NCI-H82 treated with DMSO at 0.1 percent for 48 hours (cell line): ENCODE measurements around the gene EZR.

Experiments used
- DNase-seq: peaks from one replicate; lab custom pipeline; 2025; ENCODE audit not compliant: unreplicated experiment; lab: John Stamatoyannopoulos, UW

EZR gene

DNA sequence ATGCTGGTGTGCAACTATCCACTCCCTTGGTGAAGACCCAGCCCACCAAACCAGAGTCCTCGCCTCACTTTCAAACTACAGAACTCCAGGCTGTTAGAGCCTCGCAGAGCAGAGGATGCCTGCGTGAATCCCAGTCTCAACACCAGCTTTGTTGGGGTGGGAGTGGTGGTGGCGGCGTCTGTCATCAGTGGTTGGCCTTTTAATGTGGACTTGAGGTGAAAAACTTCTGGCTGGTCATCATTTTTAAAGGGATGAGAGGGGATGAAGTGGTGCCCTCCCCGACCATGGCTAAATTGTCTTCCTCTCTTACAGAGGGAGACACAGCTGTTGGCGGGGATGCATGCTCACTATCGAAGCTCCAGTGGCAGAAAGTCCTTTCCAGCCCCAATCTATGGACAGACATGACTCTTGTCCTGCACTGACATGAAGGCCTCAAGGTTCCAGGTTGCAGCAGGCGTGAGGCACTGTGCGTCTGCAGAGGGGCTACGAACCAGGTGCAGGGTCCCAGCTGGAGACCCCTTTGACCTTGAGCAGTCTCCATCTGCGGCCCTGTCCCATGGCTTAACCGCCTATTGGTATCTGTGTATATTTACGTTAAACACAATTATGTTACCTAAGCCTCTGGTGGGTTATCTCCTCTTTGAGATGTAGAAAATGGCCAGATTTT, 54.9 kb downstream of the EZR start:
- no peak for DNase-seq

DNA sequence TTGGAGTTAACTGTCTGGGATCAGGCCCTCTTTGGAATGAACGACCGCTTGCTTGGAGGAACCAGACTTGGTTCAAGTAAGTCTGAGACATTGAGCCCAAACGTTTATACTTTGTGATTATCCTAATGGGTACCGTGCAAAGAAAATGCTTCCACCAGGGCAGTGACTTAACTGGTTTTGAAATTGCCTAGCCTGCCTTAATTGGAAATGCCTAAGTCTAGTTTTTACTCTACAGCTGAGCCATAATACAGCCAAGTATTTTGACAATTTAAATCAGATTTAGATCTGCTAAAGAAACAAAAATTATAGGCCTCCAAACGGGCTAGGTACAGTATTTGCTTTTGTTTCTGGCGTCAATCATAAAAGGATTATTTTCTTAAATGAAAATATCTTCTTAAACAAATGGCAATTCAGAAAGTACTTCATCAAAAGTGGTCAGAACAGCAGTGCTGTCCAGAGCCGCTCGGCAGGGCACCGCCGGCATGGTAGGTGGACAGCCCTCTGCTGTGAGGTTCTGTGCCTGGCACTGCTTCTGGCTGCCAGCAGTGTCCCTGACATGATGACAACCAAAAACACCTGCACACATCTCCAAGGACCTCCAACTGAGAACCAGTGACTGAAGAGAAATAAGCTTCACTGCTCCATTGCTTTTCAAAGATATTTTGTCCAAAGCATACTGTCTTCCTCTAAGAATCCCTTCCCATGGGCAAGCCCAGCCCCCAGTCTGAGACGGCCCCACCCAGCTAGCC, 55.6 kb downstream of the EZR start:
- DNase-seq, result no peak

DNA sequence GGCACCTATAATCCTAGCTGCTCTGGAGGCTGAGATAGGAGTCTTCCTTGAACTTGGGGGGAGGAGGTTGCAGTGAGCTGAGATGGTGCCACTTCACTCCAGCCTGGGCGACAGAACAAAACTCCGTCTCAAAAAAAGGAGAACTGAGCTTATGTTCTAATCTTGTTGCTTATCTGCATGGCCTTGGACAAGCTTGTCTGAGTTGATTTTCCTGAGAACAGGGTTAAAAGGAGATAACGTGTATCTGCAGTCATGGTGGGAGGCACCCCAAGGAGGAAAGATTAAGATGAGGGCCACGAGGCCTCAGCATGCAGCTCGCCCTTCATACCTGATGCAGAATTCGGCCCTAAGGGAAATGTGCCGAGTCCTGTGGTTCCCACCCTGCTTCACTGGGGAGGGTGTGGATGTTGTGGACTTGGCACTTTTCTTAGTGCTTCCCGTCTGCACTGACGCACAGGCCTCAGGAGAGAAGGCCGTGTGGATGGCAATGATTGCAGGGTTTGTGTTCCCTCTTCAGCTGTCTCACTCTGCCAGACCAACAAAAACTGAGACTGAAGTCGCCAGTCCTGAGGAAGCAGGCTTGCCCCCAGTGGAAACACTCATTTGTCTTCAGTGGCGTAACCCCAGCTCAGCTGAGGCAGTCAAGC, 56.3 kb downstream of the EZR start:
- DNase-seq, result no peak

DNA sequence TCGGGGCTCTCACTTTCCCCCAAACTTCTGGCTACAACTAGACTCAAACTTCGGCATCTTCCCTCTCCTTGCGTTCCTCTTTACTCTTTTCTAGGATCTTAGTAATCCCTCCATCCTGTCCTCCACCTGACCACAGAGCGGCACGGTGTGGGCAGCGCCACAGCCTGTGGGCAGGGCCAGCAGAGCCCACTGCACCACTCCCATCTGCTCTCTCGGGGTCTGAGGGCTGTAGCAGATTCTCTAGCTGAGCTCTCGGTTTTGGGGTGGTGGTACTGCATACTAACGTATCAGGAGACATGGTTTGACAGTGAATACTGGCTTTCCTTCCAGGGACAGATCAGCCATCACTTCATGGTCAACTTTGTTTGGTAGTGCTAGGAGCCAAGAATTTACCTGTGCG, 57.4 kb downstream of the EZR start:
- DNase-seq, result no peak

DNA sequence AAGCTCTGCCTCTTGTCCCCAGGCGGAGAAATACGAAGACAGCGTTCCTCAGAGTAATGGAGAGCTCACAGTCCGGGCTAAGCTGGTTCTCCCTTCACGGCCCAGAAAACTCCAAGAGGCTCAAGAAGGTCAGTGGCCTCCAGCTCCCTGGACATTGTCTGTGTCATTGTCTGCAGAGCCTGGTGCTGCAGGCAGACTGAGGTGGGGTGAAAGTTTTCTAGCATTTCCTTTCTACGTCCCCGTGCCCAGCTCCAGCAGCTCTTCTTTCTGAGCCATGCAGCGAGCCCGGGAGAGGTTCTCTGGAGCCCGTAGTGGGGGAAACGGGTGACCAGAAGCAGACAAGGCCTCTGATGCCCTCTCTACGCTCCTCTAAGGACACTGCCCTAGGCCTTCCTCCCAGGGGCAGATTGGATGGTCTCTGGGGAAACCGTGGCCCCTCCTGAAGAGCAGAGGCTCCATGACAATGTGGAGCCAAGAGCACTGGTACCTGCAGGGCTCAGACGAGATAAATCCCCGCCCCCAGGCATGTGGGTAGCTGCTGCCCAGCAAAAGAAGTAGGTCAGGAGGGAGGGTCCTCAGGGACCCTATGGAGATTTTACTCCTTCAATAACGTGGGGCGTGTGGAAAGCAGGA, 58.4 kb downstream of the EZR start:
- no peak for DNase-seq

DNA sequence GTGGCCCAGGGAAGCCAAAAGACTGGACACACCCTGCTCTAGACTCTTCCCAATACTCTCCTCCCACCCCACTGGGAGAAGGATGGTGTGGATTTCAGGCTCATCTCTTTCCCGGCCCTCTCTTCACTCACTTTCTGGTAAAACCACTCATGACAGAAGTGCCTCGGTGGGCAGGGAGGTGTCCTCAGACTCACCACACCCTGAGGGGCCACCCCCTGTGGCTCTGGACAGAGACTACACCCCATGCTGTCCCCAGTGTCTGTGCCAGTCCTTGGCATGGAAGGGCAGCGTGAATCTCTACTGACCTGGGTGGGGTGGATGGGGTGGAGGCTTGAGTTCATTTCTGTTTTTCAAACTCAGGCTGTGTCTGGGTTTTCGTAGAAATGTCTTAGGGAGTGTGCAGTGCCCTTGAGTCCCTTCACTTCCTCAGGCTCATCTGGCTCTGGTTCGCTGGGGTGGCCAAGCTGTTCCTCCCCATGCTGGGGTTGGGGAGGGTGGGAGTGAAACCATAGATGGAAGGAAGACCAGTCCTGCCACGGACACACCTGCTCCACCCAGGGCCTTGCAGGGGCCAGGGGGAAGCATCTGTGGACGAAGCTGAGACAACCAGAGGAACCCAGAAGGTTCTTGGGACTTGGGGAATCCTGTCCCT, 59.1 kb downstream of the EZR start:
- DNase-seq, result no peak

DNA sequence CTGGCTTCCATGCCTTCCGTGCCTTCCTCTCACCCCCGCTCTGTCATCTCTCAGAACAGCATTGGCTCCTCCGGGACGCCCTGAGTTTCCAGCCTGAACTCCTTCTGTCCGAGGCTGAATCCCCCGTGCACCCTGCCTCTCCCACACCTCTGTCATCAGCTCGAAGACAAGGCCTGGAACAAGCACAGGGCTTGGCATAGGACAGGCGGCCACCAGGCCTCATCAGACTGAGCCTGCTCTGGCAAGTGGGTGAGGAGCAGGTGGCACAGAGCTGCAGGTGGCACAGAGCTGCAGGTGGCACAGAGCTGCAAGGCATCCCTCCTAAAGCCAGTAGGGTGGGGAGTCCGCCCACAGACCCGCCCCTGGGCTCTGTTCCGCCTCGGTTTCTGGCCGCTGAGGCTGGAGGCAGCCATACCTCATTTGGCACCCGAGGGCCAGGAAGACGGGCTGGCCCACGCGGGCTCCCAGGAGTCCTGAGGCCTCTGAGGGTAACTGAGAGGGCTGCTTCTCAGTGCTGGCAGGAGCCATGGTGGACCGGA, 60.2 kb downstream of the EZR start:
- DNase-seq, result no peak

DNA sequence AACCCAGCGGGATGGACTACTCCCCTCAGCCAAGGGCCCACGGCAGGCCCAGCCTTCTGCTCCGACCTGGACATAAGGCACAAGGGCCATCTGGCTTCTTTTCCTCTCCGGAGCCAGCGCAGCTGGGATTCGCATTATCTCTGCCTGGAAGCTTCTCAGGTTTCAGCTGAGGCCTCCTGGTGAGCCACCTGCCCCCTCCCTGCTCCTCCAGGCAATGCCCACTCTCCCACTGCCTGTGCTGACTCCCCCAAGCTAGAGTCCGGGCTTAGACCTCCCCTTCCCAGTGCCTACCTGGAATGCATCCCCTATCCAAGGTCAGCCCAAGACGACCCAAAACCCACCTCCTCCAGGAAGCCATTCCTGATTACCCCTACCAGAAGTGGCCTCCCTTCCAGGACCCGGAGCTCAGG, 60.7 kb downstream of the EZR start:
- peak; percentile 95 for DNase-seq

DNA sequence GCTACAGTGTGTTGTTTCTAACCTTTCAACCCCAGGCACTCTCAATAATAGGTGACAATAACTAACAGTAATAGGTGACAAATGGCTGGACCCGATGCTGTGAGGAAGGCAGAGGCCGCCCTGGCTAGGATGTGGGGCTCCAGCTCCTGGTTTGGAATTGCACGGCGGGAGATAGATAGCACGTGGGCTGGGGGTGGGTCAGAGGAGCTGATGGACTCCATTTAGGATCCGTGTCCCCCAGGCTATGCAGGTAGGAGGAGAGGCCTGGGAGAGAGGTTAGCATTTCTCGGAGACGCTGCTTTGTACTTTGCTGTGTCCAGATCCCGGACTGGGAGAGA, 61.4 kb downstream of the EZR start:
- no peak for DNase-seq

DNA sequence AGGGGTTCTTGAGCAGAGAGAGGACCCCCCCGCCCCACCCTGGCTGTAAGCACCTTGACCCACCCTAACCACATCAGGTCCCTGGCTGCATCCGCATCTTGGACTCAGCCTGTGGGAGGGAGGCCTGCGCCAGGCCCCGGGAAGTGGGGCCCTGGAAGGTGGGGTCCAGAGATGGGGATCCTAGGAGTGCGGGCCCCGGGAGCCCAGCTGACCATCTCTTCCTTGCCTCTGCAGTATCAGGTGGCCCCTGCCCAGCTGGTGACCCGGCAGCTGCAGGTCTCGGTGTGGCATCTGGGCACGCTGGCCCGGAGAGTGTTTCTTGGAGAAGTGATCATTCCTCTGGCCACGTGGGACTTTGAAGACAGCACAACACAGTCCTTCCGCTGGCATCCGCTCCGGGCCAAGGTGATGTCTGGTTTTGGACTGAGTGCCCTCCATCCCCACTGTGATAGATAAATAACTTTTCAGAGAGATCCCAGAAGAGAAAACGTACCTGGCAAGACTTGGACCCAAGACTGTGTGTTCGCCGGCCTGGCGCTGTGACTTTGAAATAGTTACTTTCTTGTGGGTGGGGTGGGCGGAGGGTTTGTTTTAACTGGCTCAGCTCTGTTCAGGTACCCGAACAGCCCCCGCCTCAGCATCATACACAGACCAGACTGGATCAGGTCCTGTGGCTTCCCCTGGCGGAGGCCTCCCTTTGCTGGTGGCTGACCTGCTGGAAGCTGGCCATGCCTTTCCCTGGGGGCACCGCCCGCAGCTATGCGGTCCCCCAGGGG, 62.0 kb downstream of the EZR start:
- DNase-seq, result no peak

DNA sequence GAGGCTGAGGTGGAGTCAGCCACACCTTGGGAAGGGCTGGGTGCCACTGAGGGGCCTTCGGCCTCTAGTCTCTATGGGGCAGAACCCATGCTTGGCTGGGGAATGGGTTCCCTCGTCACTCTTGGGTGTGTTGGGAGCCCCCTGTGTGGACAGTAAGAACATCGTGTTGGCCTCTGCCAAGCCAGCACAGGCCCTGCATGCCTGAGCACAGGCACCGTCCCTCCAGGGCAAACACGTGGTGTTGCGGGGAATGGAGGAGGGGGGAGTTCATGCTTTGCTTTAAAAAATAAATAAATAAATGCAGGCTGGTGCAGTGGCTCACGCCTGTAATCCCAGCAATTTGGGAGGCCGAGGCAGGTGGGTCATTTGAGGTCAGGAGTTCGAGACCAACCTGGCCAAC, 63.0 kb downstream of the EZR start:
- DNase-seq, result no peak

DNA sequence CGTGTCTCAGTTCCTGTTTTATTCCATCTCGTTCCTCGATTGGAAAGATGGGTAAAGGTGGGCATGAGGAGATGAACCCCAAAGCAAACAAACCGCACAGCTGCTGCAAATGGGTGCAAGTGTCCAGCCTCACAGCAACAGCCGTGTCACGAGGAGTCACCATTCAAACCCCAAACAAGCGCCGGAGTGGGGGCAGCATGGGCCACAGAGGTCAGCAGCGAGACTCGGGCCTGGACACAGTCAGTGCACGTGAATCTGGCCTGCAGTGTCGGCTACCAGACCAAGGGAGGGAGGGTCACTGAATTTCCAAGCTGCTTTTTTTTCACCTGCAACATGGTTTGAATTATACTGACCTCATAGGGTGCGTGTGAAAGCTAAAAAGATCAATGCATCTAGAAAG, 63.5 kb downstream of the EZR start:
- DNase-seq, result no peak

DNA sequence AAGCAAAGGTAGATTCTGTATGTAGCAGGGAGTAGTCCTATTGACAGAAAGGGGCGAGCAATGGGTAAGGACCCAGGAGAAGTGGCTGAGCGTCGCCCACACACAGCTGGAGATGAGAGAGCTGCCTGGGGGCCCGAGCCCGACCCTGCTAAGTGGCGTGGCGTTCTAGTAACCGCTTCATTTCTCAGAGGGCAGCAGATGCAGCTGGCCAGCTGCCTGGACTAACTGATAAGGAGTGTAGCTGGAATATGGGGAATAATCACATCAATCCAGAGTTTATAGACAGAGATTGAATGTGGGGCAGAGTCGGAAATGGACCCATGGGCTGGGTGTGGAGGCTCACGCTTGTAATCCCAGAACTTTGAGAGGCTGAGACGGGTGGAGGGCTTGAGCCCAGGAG, 64.4 kb downstream of the EZR start:
- no peak for DNase-seq

DNA sequence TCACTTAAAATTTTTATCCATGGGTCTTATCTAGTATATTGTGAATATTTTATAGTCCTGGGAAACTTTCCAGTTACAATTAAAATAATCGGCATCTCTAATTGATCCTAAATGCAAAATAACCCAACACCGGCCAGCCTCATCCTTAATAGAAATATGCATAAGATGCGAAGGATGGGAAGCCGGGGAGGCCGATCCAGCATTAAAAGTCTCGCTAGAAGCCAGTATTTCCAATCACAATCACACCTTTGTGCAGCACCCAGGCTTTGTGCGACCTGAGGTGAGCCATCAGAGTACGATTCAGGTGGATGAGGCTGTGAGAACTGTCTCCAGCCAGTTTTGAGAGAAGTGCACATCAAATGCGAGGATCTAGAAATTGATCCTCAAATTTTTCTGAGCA, 65.4 kb downstream of the EZR start:
- DNase-seq, result no peak

DNA sequence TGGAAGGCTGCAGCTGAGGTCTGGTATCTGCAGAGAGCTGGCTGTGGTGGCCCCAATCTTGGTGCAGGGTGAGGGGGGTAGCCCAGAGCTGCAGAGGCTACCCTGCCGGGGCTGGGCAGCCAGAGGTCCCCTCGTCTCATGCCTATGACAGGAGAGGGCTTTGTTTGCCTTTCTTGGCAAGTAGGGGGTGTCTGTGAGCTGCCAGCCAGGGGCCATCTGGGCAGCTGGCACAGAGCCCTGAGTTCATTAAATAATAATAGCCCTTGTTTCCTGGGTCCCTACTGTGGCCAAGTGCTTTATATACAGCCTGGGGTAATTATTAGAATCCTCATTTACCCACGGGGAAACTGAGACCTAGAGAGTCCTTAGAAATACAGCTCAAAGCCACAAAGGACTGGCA, 66.6 kb downstream of the EZR start:
- DNase-seq, result peak; percentile 63

DNA sequence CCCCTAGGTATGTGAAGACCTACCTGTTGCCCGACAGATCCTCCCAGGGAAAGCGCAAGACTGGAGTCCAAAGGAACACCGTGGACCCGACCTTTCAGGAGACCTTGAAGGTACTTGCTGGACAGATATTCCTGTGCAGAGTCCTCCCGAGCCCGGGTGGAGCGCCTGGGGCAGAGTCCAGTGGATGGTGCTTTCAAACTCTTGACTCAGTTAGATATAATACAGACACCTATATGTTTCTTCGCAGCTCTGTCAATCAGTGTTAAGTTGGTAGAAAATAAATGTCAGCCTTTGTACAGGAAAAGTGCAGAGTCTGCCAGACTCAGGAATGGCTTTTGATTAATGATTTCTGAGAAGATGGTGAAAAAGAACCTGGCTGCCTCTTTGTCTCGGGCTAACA, 67.2 kb downstream of the EZR start:
- no peak for DNase-seq

DNA sequence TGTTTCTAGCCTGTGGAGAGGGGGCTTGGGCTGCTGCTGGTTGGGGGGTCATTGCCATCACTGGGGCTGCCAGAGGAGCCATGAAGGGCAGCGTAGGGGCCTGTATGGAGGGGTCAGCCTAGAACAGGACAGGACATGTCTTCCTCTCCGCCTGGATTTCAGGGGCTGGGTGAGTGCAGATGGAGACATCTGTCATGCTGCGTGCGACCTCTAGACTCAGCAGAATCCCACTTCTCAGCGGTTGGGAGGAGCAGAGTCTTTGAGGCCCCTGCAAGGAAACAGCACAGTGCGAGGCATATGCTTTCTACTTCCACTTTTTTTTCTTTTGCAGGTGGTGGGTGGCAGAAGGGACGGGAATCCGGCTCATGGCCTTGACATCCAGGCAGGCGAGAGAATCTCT, 67.9 kb downstream of the EZR start:
- DNase-seq, result no peak

DNA sequence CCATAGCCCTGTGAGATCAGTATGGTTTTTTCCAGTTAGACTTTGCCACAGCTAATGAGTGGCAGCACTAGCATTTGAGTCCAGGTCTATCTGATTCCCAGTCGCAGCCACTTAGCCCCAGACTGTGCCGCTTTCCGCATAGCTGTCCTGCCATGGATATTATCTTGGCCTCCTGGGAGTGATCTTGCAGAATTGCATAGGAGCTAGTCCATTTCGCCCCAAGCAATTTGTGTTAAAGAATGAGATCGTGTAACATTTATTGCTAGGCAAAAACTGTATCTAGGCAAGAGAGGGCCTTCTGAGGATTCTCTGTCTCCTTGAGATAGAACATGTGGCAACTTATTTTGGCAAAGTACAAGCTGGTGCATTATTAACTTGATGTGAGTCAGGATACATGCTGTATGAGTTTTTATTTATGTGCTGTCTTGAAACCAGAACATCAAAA, 74.2 kb downstream of the EZR start:
- no peak for DNase-seq

DNA sequence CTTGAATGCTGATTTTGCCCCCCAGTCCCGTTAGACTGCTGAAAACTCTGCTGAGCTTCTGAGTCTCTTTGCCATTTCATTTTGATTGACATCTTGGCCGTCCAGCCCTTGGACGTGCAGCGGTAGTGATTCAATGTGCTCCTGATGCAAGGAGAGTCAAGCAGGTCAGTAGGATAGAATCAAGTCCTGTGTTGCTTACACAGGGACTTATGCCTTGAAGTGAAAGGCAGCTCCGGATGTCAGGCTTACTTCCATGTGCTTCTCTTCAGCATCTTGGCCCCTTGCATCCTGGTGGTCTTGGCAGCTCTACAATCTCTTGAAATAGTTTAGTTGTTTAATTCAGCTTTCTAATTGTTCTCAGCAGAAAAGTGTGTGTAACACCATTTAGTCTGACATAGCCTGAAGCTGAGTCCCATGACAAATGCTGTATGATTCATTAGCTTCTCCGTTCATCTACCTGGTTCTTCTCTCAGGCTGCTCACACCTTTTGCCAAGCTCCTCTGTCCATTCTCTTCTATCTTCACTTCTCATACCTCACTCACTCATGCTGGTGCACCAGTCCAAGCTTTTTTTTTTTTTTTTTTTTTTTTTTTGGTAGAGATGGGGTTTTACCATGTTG, 76.0 kb downstream of the EZR start:
- DNase-seq, result no peak

DNA sequence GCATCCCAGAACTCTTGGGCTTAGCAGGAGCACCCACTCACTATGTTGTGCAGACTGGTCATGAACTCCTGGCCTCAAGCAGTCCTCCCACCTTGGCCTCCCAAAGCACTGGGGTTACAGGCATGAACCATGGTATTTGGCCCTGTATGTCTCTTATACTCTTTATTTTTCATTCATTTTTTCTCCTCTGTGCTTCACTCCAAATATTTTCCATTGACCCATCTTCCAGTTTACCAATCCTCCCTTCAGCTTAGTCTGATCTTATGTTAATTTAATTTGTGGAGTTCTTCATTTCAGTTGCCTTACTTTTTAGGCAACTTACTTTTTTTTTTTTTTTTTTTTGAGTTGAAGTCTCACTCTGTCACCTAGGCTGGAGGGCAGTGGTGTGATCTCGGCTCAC, 79.5 kb downstream of the EZR start:
- DNase-seq, result no peak
